ENCODE measurements around the gene MARK3.
A peak's percentile ranks its signal among the peaks of the same experiment; 100 is the strongest.
"Not testable (repeated sequence)": the region's sequence is repeated elsewhere in the genome, so short reads cannot be mapped to it uniquely, and the experiment has no call there.

MARK3 gene

GRCh38 chr14:103517174-103517566 lies 132.0 kb downstream of the MARK3 start:
- no peak for DNase-seq

DNA sequence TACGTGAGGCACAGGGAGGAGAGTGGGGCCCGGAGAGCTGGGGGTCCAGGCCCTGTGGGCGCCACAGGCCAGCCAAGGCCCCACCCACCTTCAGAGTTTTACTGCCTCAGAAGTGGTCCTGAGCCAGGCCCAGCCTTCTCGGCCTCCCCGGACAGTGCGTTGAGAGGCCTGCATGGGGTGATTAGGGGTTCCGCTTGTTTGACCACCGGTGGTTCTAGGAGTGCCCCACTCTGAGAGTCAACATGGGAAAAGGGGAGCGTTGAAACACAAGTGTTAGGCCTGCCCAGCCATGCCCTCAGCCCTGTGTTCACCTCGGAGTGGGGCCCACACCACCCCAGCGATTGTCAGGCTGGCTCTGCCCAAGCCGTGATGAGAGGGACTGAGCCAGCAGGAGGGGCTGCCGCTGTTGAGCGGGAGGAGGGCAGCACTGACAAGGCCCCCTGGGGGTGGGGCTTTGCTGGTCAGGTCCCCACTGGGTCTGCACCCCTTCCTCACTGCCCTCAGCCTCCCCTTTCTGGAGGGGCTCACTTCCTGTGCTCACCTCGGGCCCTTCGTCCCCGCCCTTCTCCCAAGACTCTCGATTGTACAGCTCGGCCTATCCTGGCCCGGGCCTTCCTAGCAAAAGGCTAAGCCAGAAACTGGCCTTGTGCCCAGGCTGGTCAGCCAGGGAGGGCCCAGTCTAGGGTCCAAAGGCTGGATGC lies 132.7 kb downstream of the MARK3 start:
- DNase-seq, result no peak

DNA sequence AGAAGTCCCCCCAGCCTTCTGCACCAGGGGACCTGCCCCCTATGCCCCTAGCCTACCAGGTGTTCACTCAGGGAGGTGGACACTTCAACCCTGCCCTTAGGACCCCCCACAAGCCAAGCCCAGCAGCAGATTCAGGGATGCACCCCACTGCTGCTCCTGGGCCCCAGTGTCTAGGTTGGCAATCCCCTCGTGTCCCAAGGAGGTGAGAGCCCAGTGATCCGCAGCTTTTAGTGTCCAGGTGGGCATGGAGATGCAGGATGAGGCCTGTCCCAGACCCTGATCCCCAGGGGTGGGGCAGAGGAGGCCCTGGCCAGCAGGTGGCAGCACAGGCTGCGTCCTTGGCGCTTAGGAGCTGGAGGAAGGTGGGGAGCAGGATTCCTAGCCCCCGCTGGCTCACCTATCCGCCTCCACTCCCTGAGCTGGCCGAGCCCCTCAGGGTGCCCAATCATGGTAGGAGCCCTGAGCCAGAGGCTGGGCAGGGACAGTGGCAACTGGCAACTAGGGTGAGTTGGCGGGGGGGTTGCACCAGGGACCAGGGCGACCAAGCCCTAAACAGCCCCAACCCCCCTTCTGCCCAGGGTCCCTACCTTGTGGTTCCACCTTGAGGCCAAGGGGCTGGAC lies 133.3 kb downstream of the MARK3 start:
- peak in 1 of 2 experiments; percentile 25 for DNase-seq

DNA sequence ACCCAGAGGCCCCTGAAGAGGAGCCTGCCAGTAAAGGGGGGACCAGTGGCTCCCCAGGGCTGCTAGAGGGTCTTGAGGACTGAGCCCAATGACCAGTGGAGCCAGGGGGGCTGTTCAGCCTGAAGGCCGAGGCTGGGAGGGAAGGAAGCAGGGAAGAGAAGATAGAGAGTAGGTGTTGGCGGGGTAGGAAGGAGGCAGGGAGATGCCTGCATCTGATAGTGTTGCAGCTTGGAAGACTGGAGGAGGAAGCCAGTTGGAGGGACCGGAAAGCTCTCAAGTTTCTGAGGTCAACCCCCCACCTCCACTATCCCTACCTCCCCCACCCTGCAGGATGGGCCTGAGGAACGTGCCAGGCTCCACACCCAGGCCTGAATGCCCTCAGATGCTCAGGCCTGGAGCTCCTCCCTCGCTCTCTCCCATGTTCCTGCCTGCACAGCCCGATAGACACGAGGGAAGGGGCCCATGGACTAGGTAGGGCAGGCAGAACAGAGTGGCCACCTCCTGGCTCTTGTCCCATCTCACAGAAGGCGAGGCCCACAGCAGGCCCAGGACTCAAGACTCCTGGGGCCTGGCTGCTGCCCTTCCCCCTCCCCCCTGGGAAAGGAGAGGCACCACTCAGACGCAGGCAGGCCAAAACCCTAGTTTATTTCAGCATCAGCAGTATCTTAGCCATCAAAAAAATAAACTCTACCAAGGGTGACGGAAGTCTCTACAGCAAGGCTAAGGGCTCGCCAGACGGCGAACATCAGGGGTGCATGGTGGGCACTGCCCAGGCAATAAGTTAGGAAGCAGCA lies 134.0 kb downstream of the MARK3 start:
- peak in 1 of 2 experiments; percentile 44 for DNase-seq

DNA sequence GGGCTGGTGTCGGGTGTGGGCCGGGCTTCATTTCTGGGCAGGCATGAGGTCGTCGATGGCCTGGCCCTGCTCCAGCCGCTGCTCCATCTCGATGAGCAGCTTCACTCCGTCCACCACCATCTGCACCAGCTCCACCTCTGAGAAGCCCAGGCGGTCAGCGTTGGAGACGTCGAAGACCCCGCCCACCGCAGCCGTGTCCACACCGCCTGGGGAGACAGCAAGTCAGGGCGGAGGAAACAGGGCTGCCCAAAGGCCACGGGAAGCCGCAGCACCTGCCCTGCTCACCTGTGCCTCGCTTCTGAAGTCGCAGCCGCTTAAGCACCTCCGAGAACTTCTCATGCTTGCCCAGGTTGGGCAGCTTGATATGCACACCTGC lies 134.6 kb downstream of the MARK3 start:
- DNase-seq, result no peak

DNA sequence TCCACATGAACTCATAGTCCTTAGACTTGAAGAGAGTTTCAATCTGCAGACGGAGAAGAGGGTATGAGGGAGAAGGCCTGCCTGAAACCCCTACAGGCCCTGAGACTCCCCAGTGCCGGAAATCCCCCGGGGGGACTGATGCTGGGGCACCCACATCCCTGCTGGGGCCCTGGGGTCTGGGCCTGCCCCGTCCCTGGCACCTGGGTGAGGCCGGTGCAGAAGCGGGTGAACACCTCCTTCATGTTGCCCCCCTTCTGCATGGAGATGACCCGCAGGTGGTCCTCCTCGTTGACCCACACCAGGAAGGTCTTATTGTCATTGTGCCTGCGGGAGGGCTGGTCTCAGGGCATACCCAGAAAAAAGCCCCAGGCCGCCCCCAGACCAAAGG lies 135.0 kb downstream of the MARK3 start:
- no peak for DNase-seq

GRCh38 chr14:103520657-103521437 lies 135.6 kb downstream of the MARK3 start:
- DNase-seq, result peak; percentile 63 to 76

DNA sequence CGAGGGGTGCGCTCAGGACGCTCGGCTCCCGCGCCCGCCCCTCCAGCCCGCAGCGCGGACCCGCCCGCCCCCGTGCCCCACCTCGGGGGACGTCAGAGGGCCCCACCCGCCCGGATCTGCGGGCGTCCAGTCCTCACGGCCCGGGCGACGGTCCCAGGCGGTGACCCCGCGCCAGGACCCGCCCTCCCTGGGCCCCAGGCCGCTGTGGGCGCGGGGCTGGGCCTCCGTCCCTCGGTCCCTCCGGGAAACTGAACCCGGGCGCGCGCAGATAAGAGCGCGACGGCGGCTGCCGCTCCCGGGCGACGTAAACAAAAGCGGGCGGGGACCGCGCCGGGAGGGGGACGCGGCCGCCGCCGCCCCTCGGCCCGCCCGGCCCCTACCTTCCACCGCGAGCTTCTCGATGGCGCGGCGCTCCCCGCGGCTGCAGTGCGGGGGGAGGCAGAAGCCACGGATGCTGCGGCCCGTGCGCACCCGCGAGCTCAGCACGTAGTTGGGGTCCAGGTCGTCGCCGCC lies 136.3 kb downstream of the MARK3 start:
- no peak for DNase-seq

- peak in 1 of 2 experiments; percentile 22 for DNase-seq
Measured at GRCh38 chr14:103521951-103522563, 136.8 kb downstream of the MARK3 start.

GRCh38 chr14:103522649-103523574 lies 137.7 kb downstream of the MARK3 start, which contains the start of gene CKB:
Gene CKB (minus strand): TSS chr14:103522830. CDS start chr14:103522493, 337 bp downstream.
- peak in 1 of 2 experiments; percentile 65 for DNase-seq

DNA sequence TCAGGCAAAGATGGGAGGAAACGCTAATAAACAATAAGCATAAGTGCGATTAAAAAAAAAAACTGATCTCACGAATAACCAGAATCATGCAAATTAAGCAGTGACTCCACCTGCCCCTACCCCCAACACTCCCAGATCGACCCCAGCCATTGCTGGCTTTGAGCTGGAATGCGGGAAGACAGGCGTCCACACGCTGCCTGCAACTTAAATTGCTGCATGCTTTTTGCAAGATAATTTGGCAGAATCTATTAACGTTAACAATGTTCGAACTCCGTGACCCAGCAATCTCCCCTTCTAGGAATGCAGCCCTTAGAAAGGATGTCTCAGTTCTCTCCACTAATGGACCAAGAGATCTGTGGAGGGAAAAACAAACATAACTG lies 138.3 kb downstream of the MARK3 start:
- no peak for DNase-seq

DNA sequence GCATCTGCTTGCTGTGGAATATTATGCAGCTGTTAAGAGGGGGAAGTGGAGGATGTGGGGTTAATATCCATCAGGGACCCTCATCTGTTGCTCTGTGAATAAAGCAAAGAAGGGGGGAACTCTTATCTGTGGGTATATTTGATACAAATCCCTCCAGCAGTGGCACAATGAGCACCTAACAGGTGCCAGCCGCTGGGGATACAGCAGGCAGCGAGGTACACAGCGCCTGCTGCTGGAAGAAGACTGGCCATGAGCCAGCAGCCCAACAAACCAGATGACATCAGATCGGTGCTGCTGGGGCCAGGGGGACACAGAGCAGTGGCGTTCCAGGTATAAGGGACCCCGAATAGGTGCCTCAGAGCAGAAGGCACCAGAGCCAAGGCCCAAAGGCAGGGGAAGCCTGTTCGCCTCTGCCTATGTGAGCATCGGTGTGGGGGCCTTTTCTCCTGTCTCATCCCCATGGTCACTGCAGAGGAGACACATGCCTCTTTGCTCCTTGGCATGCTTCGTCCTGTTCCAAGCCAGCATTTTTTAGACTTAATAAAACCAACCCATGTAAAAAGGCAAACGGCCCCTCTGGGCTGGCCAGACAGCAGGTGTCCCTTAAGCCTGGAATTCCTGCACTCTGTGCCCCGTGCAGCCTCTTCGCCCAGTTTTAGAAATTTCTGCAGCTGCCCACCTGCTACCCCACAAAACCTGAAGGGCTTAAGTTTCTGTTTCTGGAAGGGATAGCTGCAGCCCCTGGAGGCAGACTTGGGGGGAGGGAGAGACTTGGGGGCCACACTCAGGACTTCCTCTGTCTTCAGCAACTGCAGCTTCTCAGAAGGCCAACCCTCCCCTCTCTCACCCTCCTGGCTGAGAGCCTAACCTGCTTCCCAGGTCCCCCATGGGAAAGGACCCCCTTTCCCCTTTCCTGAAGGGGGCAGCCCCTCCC lies 139.1 kb downstream of the MARK3 start:
- no peak for DNase-seq

- not testable (repeated sequence) for DNase-seq
Measured at GRCh38 chr14:103525430-103526246, 140.4 kb downstream of the MARK3 start.

GRCh38 chr14:103526247-103526913 lies 141.2 kb downstream of the MARK3 start:
- DNase-seq, result no peak

DNA sequence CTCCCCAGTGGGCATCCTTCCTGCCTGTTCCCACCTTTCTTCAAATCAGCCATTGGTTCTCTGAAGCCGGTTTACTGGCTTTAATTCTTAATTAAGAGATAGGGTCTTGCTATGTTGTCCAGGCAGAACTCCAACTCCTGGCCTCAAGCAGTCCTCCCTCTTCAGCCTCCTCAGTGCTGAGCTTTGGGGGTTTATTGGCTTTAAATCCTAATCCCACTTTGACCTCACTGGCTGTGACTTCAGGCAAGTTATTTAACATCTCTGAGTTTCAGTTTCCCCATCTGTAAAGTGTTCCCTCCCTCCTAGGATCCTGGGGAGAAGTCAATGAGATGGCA lies 141.7 kb downstream of the MARK3 start:
- DNase-seq, result no peak

DNA sequence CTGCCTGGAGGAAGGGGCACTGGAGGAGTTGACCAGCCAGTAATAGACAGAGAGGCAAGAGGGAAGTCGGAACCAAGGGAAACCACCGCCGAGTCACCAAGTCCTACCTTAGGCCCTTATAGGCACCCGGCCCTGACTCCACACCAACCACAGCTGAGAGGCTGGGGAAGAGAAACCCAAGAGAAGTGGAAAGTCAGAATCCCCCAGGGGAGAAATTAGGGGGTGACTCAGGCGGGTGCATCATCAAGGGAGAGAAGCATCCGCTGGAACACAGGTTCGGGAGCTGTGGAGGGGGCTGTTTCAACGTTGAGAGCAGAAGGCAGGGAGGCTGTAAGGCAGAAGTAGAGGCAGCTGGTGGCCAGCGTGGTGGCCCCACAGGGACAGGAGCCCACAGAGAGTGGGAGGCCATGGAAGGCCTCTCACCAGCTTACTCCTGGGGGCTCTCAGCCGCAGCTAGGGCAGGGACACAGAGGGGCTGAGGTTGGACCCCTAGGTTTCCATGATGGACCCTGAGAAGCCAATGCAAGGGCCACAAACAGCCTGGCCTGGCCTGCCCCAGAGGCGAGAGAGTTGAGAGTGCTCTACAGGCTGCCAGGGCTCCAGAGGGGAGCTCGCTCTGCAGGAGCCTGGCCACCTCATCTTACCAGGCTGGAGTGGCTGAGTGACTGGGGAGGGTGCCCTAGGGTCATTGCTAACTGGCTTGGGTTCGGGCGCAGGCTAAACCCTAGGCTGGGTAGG lies 142.4 kb downstream of the MARK3 start:
- no peak for DNase-seq

DNA sequence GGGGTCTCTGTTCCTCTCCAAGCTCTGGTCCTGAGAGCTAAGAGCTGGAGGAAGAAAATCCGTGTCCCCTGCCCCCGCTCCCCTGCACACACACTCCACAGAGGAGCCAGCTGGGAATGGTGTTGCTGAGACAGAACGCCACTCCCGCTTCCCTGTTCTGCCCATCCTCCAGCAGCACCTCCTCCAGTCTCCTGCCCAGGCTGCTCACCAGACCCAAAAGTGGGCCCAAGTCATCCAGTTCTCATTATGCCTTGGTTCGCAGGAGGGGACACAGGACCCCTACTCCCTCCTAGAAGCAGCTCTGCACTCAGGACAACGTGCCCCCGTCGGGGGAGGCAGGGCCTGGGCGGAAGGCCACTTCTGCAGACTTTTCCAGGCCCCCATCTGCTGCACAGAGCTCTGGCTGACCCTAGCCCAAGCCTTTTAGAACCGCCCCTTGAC lies 143.0 kb downstream of the MARK3 start:
- no peak for DNase-seq

Data from SW 1271 (cell line).